Measurements from ENCODE around the gene SYNE1.
"Not testable (repeated sequence)": the region's sequence is repeated elsewhere in the genome, so short reads cannot be mapped to it uniquely, and the experiment has no call there.

The SYNE1 gene

DNA sequence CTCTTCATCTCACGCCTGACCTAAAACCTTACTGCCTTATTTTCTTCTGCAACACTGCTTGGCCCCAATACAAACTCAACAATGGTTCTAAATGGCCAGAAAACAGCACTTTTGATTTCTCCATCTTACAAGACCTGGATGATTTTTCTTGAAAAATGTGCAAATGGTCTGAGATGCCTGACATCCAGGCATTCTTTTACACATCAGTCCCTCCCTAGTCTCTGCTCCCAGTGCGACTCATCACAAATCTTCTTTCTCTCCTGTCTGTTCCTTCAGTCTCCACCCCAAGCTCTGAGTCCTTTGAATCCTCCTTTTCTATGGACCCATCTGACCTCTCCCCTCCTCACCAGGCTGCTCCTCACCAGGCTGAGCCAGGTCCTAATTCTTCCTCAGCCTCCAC lies 145.7 kb downstream of the SYNE1 start:
- DNase-seq (ENCODE audit: low spot score) = not testable (repeated sequence)

DNA sequence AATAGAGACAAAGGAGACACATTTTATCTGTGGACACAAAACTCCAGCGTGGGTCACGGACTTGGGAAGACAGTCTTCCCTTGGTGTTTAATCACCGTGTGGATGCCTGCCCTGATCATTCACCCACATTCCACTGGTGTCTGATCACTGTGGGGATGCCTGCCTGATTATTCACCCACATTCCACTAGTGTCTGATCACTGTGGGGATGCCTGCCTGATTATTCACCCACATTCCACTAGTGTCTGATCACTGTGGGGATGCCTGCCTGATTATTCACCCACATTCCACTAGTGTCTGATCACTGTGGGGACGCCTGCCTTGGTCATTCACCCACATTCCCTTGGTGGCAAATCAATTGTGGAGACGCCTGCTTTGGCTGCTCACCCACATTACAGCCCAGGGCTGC lies 146.2 kb downstream of the SYNE1 start:
- DNase-seq (ENCODE audit: low spot score) = not testable (repeated sequence)

DNA sequence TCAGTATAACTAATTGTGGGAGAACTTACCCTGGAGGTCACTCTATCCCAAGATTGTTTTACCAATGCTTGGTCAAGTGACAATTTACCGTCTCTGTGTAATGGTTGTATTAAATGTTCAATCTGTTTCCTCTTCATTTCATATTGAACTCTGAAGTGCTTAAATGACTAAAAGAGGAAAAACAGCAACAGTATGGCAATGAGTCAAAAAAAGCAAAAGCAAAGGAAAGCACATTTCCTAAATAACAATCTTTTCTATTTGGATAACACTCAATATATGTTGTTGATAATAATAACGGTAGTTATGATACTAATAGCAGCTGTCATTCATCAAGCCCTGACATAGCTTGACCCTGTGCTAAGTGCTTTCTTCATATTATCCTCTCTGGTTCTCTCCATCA lies 152.4 kb downstream of the SYNE1 start:
- DNase-seq (ENCODE audit: low spot score) = no peak

DNA sequence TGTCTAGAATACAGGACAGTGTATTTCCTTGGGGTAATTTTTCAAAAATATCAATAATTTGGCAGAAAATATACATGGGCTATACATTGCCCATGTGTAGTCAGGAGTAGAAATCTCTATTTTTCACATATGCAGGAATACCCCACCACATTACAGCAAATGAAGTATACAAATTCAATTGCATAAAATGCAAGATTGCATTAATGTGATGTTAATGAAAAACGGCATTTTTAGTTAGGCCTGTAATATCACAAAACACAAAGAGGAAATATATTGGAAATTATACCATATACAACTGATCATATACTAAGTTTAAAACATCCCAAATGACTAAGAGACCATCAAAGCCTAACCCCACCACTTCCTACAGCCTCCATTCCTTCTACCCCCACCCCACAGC lies 154.9 kb downstream of the SYNE1 start:
- no peak for DNase-seq (ENCODE audit: low spot score)

DNA sequence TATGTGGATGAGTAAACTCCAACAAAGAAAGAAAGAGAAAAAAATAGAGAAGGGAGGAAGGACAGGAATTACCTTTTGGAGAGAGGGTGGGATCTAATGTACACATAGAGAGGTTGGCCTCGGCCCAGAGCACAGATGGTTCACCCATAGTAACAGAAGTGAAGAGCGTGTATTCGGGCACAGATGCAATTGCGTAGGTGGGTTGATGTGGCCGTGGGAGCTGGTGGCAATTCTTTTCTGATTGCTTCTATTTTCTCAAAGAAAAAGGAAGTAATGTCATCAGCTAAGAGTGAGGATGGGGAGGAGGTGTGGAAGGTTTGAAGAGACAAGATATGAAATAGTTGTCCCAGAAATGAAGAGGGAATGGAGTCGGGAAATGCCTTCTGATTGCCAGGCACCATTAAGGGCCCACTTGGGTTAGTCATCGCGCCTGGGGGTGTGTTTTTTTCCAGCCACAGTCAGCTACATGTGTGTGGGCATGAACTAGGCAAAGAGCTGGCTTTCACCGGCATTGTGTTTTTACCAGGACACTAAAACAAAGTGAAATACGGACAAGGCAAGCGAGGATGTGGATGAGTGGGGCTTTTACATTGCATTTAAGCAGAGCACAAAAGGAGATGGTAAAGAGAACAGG lies 158.7 kb downstream of the SYNE1 start:
- DNase-seq (ENCODE audit: low spot score) = no peak

DNA sequence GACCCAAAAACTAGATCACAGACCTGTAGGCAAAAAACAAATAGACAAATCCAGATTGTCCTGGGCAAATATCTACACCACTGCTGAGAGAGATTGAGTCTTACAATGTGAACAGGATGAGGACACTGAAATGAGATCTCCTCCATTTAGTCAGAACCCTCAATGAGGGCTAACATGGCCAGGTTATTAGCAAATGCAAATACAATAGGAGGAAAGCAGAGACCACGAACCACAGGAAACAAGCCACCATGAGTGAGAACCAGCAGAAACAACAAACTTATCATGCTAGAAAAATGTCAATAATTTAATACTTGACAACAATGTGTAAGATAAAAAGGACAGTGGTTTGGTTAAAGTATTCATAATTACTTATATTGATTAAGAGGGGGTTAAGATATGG lies 162.8 kb downstream of the SYNE1 start:
- no peak for DNase-seq (ENCODE audit: low spot score)

DNA sequence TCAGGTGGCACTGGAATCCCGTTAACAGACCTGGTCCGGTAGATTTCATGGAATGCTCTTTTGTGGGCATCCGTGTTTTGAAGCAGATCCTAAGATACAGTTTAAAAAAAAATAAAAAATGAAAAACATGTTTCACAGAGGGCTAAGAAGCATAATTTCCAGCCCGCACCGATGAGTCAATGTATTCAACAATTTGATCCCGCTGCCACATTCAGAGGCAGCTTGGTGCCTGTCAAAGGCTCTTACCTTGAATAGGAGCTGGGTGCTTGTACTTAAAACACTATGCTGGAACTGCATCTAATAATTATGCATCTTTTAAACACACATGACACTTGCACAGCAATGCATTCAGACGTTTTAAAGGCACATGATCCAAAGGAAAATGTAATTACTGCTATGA lies 164.8 kb downstream of the SYNE1 start:
- no peak for DNase-seq (ENCODE audit: low spot score)

DNA sequence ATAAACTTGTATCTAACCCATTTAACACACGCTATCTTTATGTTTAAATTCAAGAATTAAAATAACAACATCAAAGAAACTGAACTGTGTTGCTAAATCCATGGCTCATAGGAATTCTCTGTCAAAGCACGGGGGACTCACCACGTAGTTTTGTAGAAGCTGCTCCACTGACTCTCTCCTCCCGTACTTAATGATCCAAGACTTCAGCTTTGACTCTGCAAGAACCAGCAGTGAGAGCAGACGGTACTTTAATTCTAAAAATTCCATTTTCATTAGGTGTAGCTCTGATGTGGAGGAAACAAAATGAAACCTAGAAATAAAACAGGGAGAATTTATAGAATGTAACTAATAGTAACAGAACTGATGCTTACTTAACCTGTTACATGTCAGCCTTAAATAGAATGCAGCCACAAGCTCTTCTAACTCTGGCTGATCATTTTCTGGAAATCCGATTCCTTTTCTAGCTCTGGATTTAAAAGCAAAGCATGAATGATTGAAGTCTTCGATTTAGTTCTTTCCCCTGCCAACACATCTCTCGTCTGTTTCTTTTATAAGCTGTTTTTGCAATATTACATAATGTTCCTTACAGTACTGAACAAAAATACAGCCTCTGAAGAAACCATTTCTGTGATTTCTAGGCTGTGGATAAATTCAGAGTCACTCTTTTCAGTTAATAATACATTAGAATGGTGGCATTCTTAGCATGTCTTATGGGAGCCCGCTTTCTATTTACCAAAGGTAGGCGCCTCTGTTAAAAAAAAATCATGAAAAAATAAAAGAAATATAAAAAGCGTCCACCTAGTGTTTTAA lies 165.5 kb downstream of the SYNE1 start:
- DNase-seq (ENCODE audit: low spot score) = no peak

DNA sequence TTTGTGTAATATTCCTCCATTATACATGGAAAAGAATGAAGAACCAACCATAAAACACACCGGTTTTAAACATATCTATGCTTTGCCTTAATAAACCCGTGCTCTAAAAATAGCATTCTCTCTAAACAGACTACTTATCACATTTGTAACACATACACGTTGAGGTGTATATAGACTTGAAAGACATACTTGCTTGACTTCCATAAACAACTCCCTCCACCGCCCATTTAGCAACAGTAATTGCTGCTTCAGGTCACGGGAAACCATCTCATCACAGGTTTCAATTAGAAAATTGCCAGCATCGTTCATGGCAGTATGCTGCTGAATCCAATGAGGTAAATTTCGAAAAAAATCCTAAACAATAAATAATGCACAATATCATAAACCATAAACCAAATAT lies 174.0 kb downstream of the SYNE1 start:
- DNase-seq (ENCODE audit: low spot score) = no peak

DNA sequence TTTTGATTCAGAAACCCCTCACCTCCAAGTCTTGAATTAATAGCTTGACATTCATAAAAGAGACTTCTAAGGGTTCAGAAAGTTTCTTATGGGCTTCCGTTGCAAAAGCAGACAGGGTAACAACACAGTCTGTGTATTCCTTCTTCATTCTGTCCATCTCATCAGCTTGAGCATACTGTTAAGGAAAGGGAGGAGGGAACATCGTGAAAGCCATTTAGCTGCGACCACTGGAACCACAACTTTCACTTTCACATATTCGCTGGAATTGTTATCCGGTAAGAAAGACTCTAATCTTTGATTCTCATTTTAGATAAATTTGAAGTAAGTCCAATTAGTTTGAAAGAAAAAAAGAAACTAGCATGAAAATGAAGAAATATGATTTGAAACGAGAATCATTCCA lies 174.4 kb downstream of the SYNE1 start:
- DNase-seq (ENCODE audit: low spot score) = no peak

DNA sequence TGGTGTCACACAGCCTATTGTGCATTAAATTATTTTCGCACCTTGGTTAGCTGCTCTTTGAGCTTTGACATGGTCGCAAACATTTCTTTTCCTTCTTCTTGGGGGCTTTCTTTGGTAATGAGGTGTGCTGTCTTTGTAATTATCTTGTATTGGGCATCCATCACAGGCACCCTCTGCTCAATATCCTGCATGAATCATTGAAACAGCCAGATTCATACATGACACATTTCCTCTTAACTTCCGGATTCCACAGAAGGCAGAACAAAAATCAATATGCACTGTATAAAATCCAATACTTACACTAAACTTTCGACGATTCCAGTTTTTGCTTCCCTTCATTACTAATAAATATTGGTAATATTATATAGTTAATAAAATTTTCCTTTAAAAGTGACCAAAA lies 175.6 kb downstream of the SYNE1 start:
- DNase-seq (ENCODE audit: low spot score) = no peak

DNA sequence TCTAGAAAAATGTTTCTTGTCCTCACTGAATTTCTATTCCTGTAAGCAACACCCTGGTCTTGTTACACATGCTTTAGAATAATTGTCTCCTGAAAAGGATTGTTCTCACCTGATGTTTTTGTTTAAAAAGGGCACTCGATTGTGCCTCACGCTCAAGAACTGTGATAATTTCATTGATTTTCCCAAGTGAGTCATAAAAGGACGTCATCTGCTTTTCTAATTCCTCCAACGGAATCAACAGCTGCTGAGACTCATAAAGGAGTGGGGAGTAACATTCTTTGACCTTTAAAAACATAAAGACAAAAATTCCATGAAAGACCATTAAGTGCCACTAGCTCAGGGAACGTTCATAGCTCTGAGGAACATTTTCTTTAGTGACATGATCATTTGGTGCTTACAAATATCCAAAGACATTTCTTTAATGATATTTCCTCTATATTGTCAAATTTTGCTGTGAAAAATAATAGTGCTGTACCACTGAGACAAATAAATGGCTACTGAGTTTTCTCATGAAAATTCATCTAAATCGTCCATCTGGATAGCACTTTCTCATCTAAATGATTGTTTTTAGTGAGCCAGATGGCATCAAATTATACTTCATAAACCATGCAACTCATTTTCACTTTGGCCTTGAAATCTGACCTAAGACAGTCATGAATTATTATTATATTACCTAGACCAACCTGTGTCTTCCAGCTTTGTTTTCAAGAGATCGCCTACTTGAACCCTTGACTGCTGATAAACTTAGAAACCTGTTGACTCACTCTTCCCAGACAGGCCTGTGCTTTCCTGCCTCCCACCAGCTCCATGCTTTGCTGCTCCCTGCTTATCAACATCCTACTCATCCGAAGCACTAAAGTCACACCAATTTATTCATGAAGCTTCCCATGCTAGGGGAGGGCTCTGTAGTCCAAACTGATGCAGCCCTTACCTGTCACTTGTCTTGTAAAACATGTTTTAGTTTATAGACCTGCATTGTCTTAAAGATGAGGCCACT lies 178.2 kb downstream of the SYNE1 start:
- DNase-seq (ENCODE audit: low spot score) = no peak

DNA sequence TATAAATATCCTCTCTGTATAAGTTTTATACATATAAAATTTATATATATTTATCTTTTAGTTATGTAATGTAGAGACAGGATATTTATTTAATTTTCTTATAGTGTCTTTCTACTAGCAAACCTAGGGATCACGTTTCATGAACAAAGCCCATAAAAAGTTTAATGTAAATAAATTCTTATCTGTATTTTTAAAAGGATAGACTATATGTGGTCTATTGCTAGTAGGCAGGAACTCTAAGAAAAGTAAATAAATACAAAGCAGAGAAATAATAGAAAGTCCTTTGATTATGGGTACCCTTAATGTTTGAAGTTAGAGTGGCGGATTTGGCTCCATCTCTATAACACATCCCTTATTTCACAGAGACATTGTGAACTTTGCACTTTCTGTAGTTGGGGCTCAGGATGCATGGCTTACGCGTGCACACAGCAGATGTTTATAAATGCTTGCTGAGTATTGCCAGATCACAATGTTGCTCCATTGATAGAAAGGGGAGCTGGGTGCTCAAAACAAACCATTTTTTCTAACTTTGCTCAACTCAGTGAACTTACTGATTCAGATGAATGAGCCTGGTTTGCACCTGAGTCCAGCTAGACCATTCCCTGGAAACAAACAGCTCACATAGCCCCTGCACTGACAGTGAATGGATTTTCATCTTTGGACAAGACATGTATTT lies 179.1 kb downstream of the SYNE1 start:
- no peak for DNase-seq (ENCODE audit: low spot score)

DNA sequence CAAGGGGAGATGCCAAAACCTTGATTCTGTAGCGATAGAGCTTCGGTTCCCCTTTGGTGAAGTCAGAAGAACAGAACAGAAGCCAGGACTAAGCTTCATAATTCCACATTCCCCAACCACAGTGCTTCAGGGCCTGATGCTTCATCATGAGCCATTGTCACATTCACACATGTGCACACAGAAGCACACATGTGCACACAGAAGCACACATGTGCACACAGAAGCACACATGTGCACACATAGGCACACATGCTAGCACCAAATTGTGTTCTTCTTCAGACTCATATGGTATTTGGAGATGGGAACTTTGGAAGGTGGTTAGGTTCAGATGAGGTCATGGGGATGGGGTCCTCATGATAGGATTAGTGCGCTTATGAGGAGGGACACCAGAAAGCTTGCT lies 183.2 kb downstream of the SYNE1 start:
- no peak for DNase-seq (ENCODE audit: low spot score)

DNA sequence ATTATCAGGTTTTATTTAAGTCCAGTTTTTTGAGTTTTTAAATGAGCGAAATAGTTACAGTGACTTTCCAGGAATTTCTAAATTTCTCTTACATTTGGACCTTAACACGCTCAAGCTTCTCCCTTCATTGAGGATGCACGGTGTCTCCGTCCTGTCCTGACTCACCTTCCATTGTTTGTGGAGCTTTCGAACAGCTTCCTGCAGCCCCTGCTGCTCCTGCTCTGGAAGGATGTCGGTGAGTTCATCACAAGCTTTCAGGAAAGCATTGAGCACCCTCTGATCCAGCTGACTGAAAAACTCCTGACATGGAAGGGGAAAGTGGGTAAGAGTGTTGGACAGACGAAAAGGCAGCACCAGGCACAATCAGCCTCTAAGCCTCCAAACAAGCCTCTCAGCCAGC lies 183.7 kb downstream of the SYNE1 start:
- no peak for DNase-seq (ENCODE audit: low spot score)

DNA sequence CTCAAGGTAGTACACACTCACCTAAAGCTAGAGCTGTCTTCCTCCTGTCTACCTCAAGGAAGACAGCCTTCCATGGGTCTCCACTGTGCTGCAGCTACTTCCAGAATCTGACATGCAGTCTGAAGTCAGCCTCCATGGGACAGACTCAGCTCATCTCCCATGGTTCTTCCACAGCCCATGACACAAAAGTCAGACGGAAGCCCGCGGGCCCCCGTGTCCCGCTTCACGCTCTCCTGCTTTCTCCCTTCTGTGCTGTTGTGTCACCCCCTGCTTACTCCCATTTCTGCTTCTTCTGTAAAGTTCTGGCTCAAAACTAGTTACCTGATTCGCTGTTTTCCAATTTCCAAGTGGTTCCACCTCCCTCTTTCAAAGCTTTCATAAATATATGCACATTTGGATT lies 184.5 kb downstream of the SYNE1 start:
- no peak for DNase-seq (ENCODE audit: low spot score)

DNA sequence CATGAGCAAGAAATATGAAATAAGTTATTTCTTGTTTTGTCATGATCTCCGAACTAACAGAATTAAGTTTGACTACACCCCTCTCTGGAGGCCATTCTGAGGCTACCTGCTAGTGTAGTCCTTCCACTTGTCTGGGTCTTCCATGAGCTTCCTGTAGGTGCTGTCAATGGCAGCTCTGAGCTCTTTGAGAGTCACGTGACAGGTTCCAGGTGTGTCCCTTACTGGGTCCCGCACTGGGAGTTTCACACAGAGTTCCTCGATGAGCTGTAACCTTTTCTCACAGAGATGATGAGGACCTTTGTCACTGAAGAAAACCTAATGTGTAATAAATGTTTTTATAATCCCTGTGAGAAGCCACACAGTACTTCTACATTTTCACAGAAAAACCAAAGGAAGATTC lies 186.6 kb downstream of the SYNE1 start:
- no peak for DNase-seq (ENCODE audit: low spot score)

DNA sequence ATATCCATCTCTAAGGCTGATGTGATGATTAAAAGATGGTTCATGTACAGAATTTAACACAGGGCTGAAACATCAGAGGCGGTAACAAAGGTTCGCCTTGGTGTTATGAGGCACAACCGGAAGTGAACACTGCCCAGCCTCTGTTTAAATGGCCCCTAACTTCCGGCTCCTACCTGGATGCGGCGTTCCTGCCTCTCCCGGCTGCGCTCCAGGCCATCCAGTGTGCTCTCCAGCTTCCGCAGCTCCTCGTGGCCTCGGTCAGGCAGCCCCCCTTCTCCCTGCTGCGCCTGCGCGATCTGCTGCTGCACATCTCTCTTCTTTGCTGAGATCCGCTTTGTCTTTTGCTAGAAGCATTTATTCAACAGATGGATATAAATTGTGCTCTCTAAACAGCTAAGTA lies 195.3 kb downstream of the SYNE1 start:
- DNase-seq (ENCODE audit: low spot score) = no peak

DNA sequence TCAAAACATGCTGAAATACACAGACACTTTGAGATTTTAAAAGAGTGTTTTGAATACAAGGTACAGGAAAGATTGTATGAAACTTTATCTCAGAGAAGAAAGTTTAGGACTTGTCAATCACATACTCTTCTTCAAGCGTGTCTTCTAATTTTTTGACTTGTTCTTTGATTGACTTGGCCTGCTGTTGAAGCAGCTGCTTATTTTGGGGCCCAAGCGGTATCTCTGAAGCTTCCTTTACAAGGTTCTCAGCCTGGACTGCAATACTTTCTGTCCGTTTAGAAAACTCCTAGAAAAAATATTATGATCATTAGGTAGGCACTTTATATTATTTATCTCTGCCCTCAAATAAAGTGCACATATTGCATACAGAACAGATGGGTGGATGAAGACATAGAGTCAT lies 201.3 kb downstream of the SYNE1 start:
- no peak for DNase-seq (ENCODE audit: low spot score)

DNA sequence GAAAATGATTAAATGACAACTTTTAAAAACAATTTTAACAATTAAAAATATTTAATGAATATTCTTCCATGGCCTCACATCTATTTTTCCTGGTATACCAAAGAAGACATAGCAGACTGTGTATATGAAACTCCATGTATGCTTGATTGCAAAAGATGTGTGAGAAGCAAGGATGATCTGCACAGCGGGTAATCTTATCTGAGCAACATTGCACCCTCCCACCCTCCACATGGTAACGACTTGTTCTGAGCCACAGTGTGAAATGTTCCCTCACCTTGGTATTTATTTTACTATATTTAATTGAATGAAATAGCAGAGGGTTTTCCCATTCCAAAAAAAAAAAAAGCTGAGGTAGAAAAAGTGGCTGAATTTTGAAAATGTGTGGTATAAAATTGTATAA lies 204.4 kb downstream of the SYNE1 start:
- no peak for DNase-seq (ENCODE audit: low spot score)

DNA sequence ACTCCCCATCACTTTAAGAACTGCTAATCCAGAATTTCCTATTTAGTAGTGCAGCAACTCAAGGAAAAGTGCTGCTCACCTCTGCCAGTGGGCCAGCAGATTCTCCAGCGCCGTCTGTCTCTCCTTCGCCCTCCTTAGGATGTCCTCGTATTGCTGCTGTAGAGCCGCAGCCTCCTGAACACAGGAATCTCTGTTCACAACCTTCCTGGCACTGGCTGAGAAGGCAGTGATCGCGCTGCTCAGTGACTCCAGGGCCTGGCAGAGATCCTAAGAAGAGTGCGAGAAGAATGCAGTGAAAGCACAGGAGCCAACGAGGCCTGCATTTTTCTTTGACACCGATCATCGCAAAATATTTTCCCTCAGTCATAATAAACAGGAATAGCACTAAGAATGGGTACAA lies 209.0 kb downstream of the SYNE1 start:
- no peak for DNase-seq (ENCODE audit: low spot score)

DNA sequence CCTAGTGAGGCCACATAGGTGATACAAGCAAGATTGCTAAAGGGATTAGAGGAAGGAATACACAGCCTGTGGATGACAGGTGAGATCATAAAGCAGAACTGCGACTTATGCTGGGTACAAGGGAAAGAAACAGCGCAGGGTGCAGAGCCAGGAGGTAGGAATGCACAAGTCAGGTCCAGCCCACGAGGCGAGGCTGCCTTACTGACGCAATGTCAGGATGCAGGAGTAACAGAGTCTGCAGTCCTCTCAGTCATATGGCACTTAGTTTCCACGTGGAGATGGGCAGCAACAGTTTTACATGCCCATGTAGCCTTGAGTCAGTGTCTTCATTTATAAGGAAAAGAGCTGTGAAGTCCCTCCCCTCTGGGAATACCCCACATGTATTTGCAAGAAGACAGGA lies 210.9 kb downstream of the SYNE1 start:
- DNase-seq (ENCODE audit: low spot score) = no peak

All from NAMALWA (cell line).